ENCODE results near the gene FAM186B.

Gene FAM186B

GRCh38 chr12:49609875-49610154, 4.4 kb upstream of the FAM186B start:
- DNase-seq (ENCODE audit: extremely low spot score): no peak
- ChIA-PET POLR2A (no interaction called here), CTCF (no interaction called here)
- TF ChIP-seq ARNT (IDR thresholded peaks at IDR 0.05): no peak
- TF ChIP-seq FOXK2 (IDR thresholded peaks at IDR 0.05): no peak
- no peak for TF ChIP-seq LEF1 (IDR thresholded peaks at IDR 0.05; ENCODE audit: borderline replicate concordance)
- no peak for TF ChIP-seq ZNF384 (IDR thresholded peaks at IDR 0.05)
- TF ChIP-seq FOXA1 (IDR thresholded peaks at IDR 0.05): no peak
- no peak for TF ChIP-seq ELF4 (IDR thresholded peaks at IDR 0.05)
- TF ChIP-seq HDGF (IDR thresholded peaks at IDR 0.05; ENCODE audit: borderline replicate concordance): no peak
- no peak for TF ChIP-seq SUZ12 (IDR thresholded peaks at IDR 0.05)
- TF ChIP-seq BHLHE40 (IDR thresholded peaks at IDR 0.05; ENCODE audit: borderline replicate concordance): no peak
- no peak for TF ChIP-seq NFRKB (IDR thresholded peaks at IDR 0.05)
- TF ChIP-seq SP1 (IDR thresholded peaks at IDR 0.05): no peak
- TF ChIP-seq TARDBP (IDR thresholded peaks at IDR 0.05): no peak
- TF ChIP-seq PKNOX1 (IDR thresholded peaks at IDR 0.05): no peak
- no peak for TF ChIP-seq FOXM1 (IDR thresholded peaks at IDR 0.05; ENCODE audit: borderline replicate concordance)
- TF ChIP-seq L3MBTL2 (conservative IDR thresholded peaks at IDR 0.05): no peak
- no peak for TF ChIP-seq CTBP1 (IDR thresholded peaks at IDR 0.05; ENCODE audit: borderline replicate concordance)

- ChIA-PET CTCF (no interaction called here), POLR2A (no interaction called here)
- no peak for TF ChIP-seq FOXM1 (IDR thresholded peaks at IDR 0.05; ENCODE audit: borderline replicate concordance)
- no peak for TF ChIP-seq FOXK2 (IDR thresholded peaks at IDR 0.05)
- TF ChIP-seq FOXA1 (IDR thresholded peaks at IDR 0.05): no peak
- no peak for TF ChIP-seq PKNOX1 (IDR thresholded peaks at IDR 0.05)
- no peak for TF ChIP-seq SUZ12 (IDR thresholded peaks at IDR 0.05)
- TF ChIP-seq LEF1 (IDR thresholded peaks at IDR 0.05; ENCODE audit: borderline replicate concordance): no peak
- no peak for TF ChIP-seq CTBP1 (IDR thresholded peaks at IDR 0.05; ENCODE audit: borderline replicate concordance)
- TF ChIP-seq ELF4 (IDR thresholded peaks at IDR 0.05): no peak
- no peak for TF ChIP-seq SP1 (IDR thresholded peaks at IDR 0.05)
- TF ChIP-seq NFRKB (IDR thresholded peaks at IDR 0.05): no peak
- TF ChIP-seq TARDBP (IDR thresholded peaks at IDR 0.05): no peak
- no peak for TF ChIP-seq BHLHE40 (IDR thresholded peaks at IDR 0.05; ENCODE audit: borderline replicate concordance)
- TF ChIP-seq ZNF384 (IDR thresholded peaks at IDR 0.05): no peak
- no peak for TF ChIP-seq L3MBTL2 (conservative IDR thresholded peaks at IDR 0.05)
- TF ChIP-seq HDGF (IDR thresholded peaks at IDR 0.05; ENCODE audit: borderline replicate concordance): no peak
- no peak for DNase-seq (ENCODE audit: extremely low spot score)
These were observed 3.8 kb upstream of the FAM186B start for GRCh38 chr12:49609059-49609874.

GRCh38 chr12:49604856-49605255, 583 bp downstream of the FAM186B start:
- TF ChIP-seq LEF1 (IDR thresholded peaks at IDR 0.05; ENCODE audit: borderline replicate concordance) (no peak), PKNOX1 (IDR thresholded peaks at IDR 0.05) (no peak), ELF4 (IDR thresholded peaks at IDR 0.05) (no peak), BHLHE40 (IDR thresholded peaks at IDR 0.05; ENCODE audit: borderline replicate concordance) (no peak), ARNT (IDR thresholded peaks at IDR 0.05) (no peak), FOXK2 (IDR thresholded peaks at IDR 0.05) (no peak), SP1 (IDR thresholded peaks at IDR 0.05) (no peak)
- POLR2A ChIA-PET: no interaction called here
- CTCF ChIA-PET: interaction anchor here (0.7 kb wide), 1 partner anchor 71 kb away, joined by 3 read pairs; no protein-coding TSS in a partner anchor
- no peak for DNase-seq (ENCODE audit: extremely low spot score)

- TF ChIP-seq HDGF (IDR thresholded peaks at IDR 0.05; ENCODE audit: borderline replicate concordance) (no peak), CTBP1 (IDR thresholded peaks at IDR 0.05; ENCODE audit: borderline replicate concordance) (no peak), SUZ12 (IDR thresholded peaks at IDR 0.05) (no peak), FOXA1 (IDR thresholded peaks at IDR 0.05) (no peak), L3MBTL2 (conservative IDR thresholded peaks at IDR 0.05) (no peak), ZNF384 (IDR thresholded peaks at IDR 0.05) (no peak), PKNOX1 (IDR thresholded peaks at IDR 0.05) (no peak), BHLHE40 (IDR thresholded peaks at IDR 0.05; ENCODE audit: borderline replicate concordance) (no peak), TARDBP (IDR thresholded peaks at IDR 0.05) (no peak), ARNT (IDR thresholded peaks at IDR 0.05) (no peak), SP1 (IDR thresholded peaks at IDR 0.05) (no peak), FOXM1 (IDR thresholded peaks at IDR 0.05; ENCODE audit: borderline replicate concordance) (no peak), FOXK2 (IDR thresholded peaks at IDR 0.05) (no peak), ELF4 (IDR thresholded peaks at IDR 0.05) (no peak), LEF1 (IDR thresholded peaks at IDR 0.05; ENCODE audit: borderline replicate concordance) (no peak), NFRKB (IDR thresholded peaks at IDR 0.05) (no peak)
These were observed 1.7 kb downstream of the FAM186B start for GRCh38 chr12:49603721-49604120.

GRCh38 chr12:49599961-49600360, 5.5 kb downstream of the FAM186B start:
- CTCF ChIA-PET: no interaction called here
- no peak for DNase-seq (ENCODE audit: extremely low spot score)
- no peak for TF ChIP-seq ELF4 (IDR thresholded peaks at IDR 0.05)
- no peak for TF ChIP-seq NFRKB (IDR thresholded peaks at IDR 0.05)
- no peak for TF ChIP-seq PKNOX1 (IDR thresholded peaks at IDR 0.05)
- no peak for TF ChIP-seq HDGF (IDR thresholded peaks at IDR 0.05; ENCODE audit: borderline replicate concordance)
- no peak for TF ChIP-seq TARDBP (IDR thresholded peaks at IDR 0.05)
- TF ChIP-seq ZNF384 (IDR thresholded peaks at IDR 0.05): no peak
- TF ChIP-seq BHLHE40 (IDR thresholded peaks at IDR 0.05; ENCODE audit: borderline replicate concordance): no peak
- TF ChIP-seq ARNT (IDR thresholded peaks at IDR 0.05): no peak
- no peak for TF ChIP-seq FOXM1 (IDR thresholded peaks at IDR 0.05; ENCODE audit: borderline replicate concordance)
- no peak for TF ChIP-seq SP1 (IDR thresholded peaks at IDR 0.05)
- TF ChIP-seq FOXA1 (IDR thresholded peaks at IDR 0.05): no peak
- TF ChIP-seq SUZ12 (IDR thresholded peaks at IDR 0.05): no peak
- POLR2A ChIA-PET: no interaction called here

More at GRCh38 chr12:49603721-49604120, 1.7 kb downstream of the FAM186B start:
- POLR2A ChIA-PET: no interaction called here
- CTCF ChIA-PET: interaction anchor here (0.6 kb wide), 1 partner anchor 8 kb away, joined by 13 read pairs; no protein-coding TSS in a partner anchor
- DNase-seq (ENCODE audit: extremely low spot score): no peak
